Measurements from ENCODE around the gene MTHFD2. TPM values are rescaled to one million over a fixed set of nuclear protein-coding genes. Genes with fewer than 3 reads are reported as not detected.
"Not testable (repeated sequence)": the region's sequence is repeated elsewhere in the genome, so short reads cannot be mapped to it uniquely, and the experiment has no call there.

MTHFD2 gene
- total RNA-seq, 1 donor = 268 TPM

GRCh38 chr2:74227646-74228045 lies 29.2 kb downstream of the MTHFD2 start:
- no peaks in the 10 kb centered on the region for H3K79me2 ChIP-seq (ENCODE audit: insufficient read depth, low read length)
- no peaks in the 10 kb centered on the region for H3K9me3 ChIP-seq (ENCODE audit: low read depth, low read length)
- H4K20me1 ChIP-seq (ENCODE audit: insufficient read depth, low read length) = no peaks in the 10 kb centered on the region

GRCh38 chr2:74228772-74229171 lies 30.4 kb downstream of the MTHFD2 start:
- H3K27ac ChIP-seq (ENCODE audit: low read depth, low read length) = no peak overlapping the region
- H3K4me1 ChIP-seq (ENCODE audit: insufficient read depth, low read length) = peaks cover 4% of the 10 kb centered on the region

More at GRCh38 chr2:74227646-74228045, 29.2 kb downstream of the MTHFD2 start:
- no peak for TF ChIP-seq CTCF (IDR thresholded peaks at IDR 0.05; ENCODE audit: extremely low read depth, low read depth, low read length)
- Histone ChIP-seq H3K4me1 (ENCODE audit: insufficient read depth, low read length) (peaks cover 4% of the 10 kb centered on the region), H3K27ac (ENCODE audit: low read depth, low read length) (no peak overlapping the region), H3K4me3 (ENCODE audit: insufficient read depth, low read length) (no peak overlapping the region), H2AFZ (ENCODE audit: low read length) (no peak overlapping the region), H3K4me2 (ENCODE audit: insufficient read depth, low read length) (no peak overlapping the region), H3K36me3 (ENCODE audit: insufficient read depth, low read length) (no peaks in the 10 kb centered on the region), H3K27me3 (ENCODE audit: insufficient read depth, low read length) (no peaks in the 10 kb centered on the region)
- no peak for DNase-seq (ENCODE audit: insufficient read length, low spot score, missing footprints)

GRCh38 chr2:74229865-74230264 lies 31.4 kb downstream of the MTHFD2 start:
- H3K9me3 ChIP-seq (ENCODE audit: low read depth, low read length); H3K79me2 ChIP-seq (ENCODE audit: insufficient read depth, low read length); H3K27me3 ChIP-seq (ENCODE audit: insufficient read depth, low read length); H3K4me3 ChIP-seq (ENCODE audit: insufficient read depth, low read length); H3K36me3 ChIP-seq (ENCODE audit: insufficient read depth, low read length); H3K4me1 ChIP-seq (ENCODE audit: insufficient read depth, low read length); DNase-seq (ENCODE audit: insufficient read length, low spot score, missing footprints); H4K20me1 ChIP-seq (ENCODE audit: insufficient read depth, low read length); H3K27ac ChIP-seq (ENCODE audit: low read depth, low read length); H2AFZ ChIP-seq (ENCODE audit: low read length); H3K4me2 ChIP-seq (ENCODE audit: insufficient read depth, low read length): not testable (repeated sequence)

More at GRCh38 chr2:74228772-74229171, 30.4 kb downstream of the MTHFD2 start:
- H3K4me3 ChIP-seq (ENCODE audit: insufficient read depth, low read length) = no peak overlapping the region
- H3K4me2 ChIP-seq (ENCODE audit: insufficient read depth, low read length) = no peak overlapping the region
- H3K9me3 ChIP-seq (ENCODE audit: low read depth, low read length) = no peaks in the 10 kb centered on the region
- no peak for DNase-seq (ENCODE audit: insufficient read length, low spot score, missing footprints)
- no peaks in the 10 kb centered on the region for H3K27me3 ChIP-seq (ENCODE audit: insufficient read depth, low read length)
- H2AFZ ChIP-seq (ENCODE audit: low read length) = no peak overlapping the region
- H3K36me3 ChIP-seq (ENCODE audit: insufficient read depth, low read length) = no peaks in the 10 kb centered on the region
- no peak for TF ChIP-seq CTCF (IDR thresholded peaks at IDR 0.05; ENCODE audit: extremely low read depth, low read depth, low read length)
- H3K79me2 ChIP-seq (ENCODE audit: insufficient read depth, low read length) = no peaks in the 10 kb centered on the region
- no peaks in the 10 kb centered on the region for H4K20me1 ChIP-seq (ENCODE audit: insufficient read depth, low read length)

- DNase-seq (ENCODE audit: insufficient read length, low spot score, missing footprints) = no peak
- no peaks in the 10 kb centered on the region for H3K79me2 ChIP-seq (ENCODE audit: insufficient read depth, low read length)
- H3K4me1 ChIP-seq (ENCODE audit: insufficient read depth, low read length) = no peaks in the 10 kb centered on the region
- H3K4me2 ChIP-seq (ENCODE audit: insufficient read depth, low read length) = no peak overlapping the region
- H3K4me3 ChIP-seq (ENCODE audit: insufficient read depth, low read length) = no peak overlapping the region
- H2AFZ ChIP-seq (ENCODE audit: low read length) = no peak overlapping the region
- no peaks in the 10 kb centered on the region for H4K20me1 ChIP-seq (ENCODE audit: insufficient read depth, low read length)
- H3K27ac ChIP-seq (ENCODE audit: low read depth, low read length) = no peak overlapping the region
- no peaks in the 10 kb centered on the region for H3K36me3 ChIP-seq (ENCODE audit: insufficient read depth, low read length)
- TF ChIP-seq CTCF (IDR thresholded peaks at IDR 0.05; ENCODE audit: extremely low read depth, low read depth, low read length) = no peak
- no peaks in the 10 kb centered on the region for H3K27me3 ChIP-seq (ENCODE audit: insufficient read depth, low read length)
- no peaks in the 10 kb centered on the region for H3K9me3 ChIP-seq (ENCODE audit: low read depth, low read length)
These were observed 34.0 kb downstream of the MTHFD2 start for GRCh38 chr2:74232426-74232825.

All from osteoblast (primary cell).